Measurements from ENCODE around the gene CPSF7. TPM values are rescaled to one million over a fixed set of nuclear protein-coding genes. Genes with fewer than 3 reads are reported as not detected.
A peak's percentile ranks its signal among the peaks of the same experiment; 100 is the strongest.

Gene CPSF7
- total and polyA plus RNA-seq, 10 of the 15 experiments (the other 5 are each of a cell fraction or from before 2014, with no cell fraction given): 14.9 to 93.1 (median 60.9) TPM

DNA sequence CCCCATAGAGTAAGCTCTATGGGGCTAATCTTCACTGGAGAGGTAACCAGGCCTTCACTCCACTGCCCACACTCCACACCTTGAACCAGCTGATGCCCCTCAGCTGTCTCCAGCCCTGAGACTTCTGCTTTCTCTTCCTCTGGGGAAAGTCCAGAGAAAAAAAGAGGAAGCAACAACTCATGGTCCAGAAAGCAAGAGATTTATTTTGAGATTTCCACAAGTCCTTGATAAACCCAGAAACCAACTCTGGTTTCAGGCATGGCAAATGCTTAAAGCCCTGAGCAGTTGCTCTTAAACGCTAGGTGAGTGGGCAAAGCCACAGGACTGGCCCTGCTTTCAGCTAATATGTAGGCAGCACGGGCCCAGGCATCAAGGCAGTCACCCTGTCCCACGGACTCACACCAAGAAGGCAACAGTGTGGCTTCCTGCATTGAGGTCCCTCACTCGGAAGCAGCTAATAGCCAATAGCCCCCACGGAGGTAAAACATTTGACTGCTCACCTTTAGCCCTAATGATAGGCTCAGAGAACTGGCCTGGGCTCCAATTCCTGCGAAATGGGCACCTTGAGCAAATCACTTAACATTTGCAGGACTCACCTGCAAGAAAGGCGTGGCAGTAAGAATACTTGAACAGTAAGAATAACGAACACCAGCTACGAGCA, 72.4 kb downstream of the CPSF7 start (continued):
- TF ChIP-seq BHLHE40 (IDR thresholded peaks at IDR 0.05; ENCODE audit: borderline replicate concordance in 1 of 2, low read depth in 2 of 2, low read length in 1 of 2): peak; percentile 40 to 72; a peak in 3 of 4 replicates
- TF ChIP-seq NR2F1 (conservative IDR thresholded peaks at IDR 0.05): peak; percentile 64
- TF ChIP-seq SUZ12 (IDR thresholded peaks at IDR 0.05; ENCODE audit: unreplicated experiment): no peak
- peak; percentile 56; the same call in 1 of the 2 replicates for TF ChIP-seq ZBED1 (IDR thresholded peaks at IDR 0.05; ENCODE audit: borderline replicate concordance)
- no peak for TF ChIP-seq NR2C1 (IDR thresholded peaks at IDR 0.05)
- no peak; the same call in 1 of the 2 replicates for TF ChIP-seq BACH1 (IDR thresholded peaks at IDR 0.05; ENCODE audit: borderline replicate concordance)
- TF ChIP-seq STAT3 (IDR thresholded peaks at IDR 0.05; ENCODE audit: low read depth, low read length): no peak
- peak; percentile 78 for TF ChIP-seq NFIC (IDR thresholded peaks at IDR 0.05; ENCODE audit: low read depth, low read length)
- peak; percentile 96 for TF ChIP-seq SPI1 (IDR thresholded peaks at IDR 0.05; ENCODE audit: borderline replicate concordance, insufficient read depth, low read depth, low read length)
- TF ChIP-seq ASH2L (IDR thresholded peaks at IDR 0.05; ENCODE audit: borderline replicate concordance, low read depth): no peak
- TF ChIP-seq ESRRA (IDR thresholded peaks at IDR 0.05; ENCODE audit: low read length): no peak
- TF ChIP-seq, protein P1, sequence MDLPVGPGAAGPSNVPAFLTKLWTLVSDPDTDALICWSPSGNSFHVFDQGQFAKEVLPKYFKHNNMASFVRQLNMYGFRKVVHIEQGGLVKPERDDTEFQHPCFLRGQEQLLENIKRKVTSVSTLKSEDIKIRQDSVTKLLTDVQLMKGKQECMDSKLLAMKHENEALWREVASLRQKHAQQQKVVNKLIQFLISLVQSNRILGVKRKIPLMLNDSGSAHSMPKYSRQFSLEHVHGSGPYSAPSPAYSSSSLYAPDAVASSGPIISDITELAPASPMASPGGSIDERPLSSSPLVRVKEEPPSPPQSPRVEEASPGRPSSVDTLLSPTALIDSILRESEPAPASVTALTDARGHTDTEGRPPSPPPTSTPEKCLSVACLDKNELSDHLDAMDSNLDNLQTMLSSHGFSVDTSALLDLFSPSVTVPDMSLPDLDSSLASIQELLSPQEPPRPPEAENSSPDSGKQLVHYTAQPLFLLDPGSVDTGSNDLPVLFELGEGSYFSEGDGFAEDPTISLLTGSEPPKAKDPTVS (IDR thresholded peaks at IDR 0.05; ENCODE audit: low read depth, low read length): no peak
- TF ChIP-seq CEBPB (IDR thresholded peaks at IDR 0.05; ENCODE audit: borderline replicate concordance in 1 of 2, low read depth in 2 of 2, low read length in 2 of 2): no peak
- peak; percentile 68 for TF ChIP-seq GATAD2B (conservative IDR thresholded peaks at IDR 0.05; ENCODE audit: low read depth)
- TF ChIP-seq NBN (IDR thresholded peaks at IDR 0.05): 0 out of 2 replicates have a peak, but pooled peaks have one; percentile 52
- peak; percentile 75; the same call in 1 of the 2 replicates for TF ChIP-seq MEF2A (IDR thresholded peaks at IDR 0.05; ENCODE audit: insufficient read depth, low read depth, low read length)
- TF ChIP-seq CBX5 (IDR thresholded peaks at IDR 0.05; ENCODE audit: low read depth): no peak; the same call in 1 of the 2 replicates
- no peak for TF ChIP-seq YBX1 (IDR thresholded peaks at IDR 0.05)
- TF ChIP-seq SUPT20H (IDR thresholded peaks at IDR 0.05; ENCODE audit: borderline replicate concordance, control insufficient read depth, low read depth, low read length): no peak
- TF ChIP-seq, protein P2, sequence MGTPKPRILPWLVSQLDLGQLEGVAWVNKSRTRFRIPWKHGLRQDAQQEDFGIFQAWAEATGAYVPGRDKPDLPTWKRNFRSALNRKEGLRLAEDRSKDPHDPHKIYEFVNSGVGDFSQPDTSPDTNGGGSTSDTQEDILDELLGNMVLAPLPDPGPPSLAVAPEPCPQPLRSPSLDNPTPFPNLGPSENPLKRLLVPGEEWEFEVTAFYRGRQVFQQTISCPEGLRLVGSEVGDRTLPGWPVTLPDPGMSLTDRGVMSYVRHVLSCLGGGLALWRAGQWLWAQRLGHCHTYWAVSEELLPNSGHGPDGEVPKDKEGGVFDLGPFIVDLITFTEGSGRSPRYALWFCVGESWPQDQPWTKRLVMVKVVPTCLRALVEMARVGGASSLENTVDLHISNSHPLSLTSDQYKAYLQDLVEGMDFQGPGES (IDR thresholded peaks at IDR 0.05): no peak
- TF ChIP-seq, protein P3, sequence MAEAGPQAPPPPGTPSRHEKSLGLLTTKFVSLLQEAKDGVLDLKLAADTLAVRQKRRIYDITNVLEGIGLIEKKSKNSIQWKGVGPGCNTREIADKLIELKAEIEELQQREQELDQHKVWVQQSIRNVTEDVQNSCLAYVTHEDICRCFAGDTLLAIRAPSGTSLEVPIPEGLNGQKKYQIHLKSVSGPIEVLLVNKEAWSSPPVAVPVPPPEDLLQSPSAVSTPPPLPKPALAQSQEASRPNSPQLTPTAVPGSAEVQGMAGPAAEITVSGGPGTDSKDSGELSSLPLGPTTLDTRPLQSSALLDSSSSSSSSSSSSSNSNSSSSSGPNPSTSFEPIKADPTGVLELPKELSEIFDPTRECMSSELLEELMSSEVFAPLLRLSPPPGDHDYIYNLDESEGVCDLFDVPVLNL (IDR thresholded peaks at IDR 0.05; ENCODE audit: low read depth, low read length): no peak
- TF ChIP-seq ZZZ3 (IDR thresholded peaks at IDR 0.05; ENCODE audit: control insufficient read depth, insufficient read length, low read depth): no peak
- peak; percentile 94 for TF ChIP-seq SMARCA5 (IDR thresholded peaks at IDR 0.05)
- TF ChIP-seq, protein P4, sequence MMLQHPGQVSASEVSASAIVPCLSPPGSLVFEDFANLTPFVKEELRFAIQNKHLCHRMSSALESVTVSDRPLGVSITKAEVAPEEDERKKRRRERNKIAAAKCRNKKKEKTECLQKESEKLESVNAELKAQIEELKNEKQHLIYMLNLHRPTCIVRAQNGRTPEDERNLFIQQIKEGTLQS (IDR thresholded peaks at IDR 0.05; ENCODE audit: borderline replicate concordance, extremely low read depth, low read depth, low read length): no peak
- no peak for TF ChIP-seq TARDBP (IDR thresholded peaks at IDR 0.05; ENCODE audit: borderline replicate concordance)
